NCI-H1436 treated with DMSO at 0.1 percent for 48 hours (cell line): ENCODE results near the gene GDF15.
A peak's percentile ranks its signal among the peaks of the same experiment; 100 is the strongest.
"Not testable (repeated sequence)": the region's sequence is repeated elsewhere in the genome, so short reads cannot be mapped to it uniquely, and the experiment has no call there.

ENCODE experiments used
- DNase-seq: peaks from one replicate; lab custom pipeline; 2025; lab: John Stamatoyannopoulos, UW

The GDF15 gene

GRCh38 chr19:18364277-18364825 is 21.6 kb upstream of the GDF15 start:
- DNase-seq = not testable (repeated sequence)

- DNase-seq = peak; percentile 23
These were observed 21.0 kb upstream of the GDF15 start for GRCh38 chr19:18364826-18365528.

- DNase-seq = no peak
These were observed 19.9 kb upstream of the GDF15 start for GRCh38 chr19:18366021-18366435.

- no peak for DNase-seq
These were observed 17.3 kb upstream of the GDF15 start for GRCh38 chr19:18368504-18369222.

GRCh38 chr19:18373407-18373891 is 12.5 kb upstream of the GDF15 start:
- no peak for DNase-seq

- DNase-seq = peak; percentile 39
These were observed 11.9 kb upstream of the GDF15 start for GRCh38 chr19:18373892-18374629.

GRCh38 chr19:18377026-18377425 is 8.9 kb upstream of the GDF15 start:
- no peak for DNase-seq

GRCh38 chr19:18379803-18380747 is 5.9 kb upstream of the GDF15 start:
- no peak for DNase-seq

- no peak for DNase-seq
These were observed 5.1 kb upstream of the GDF15 start for GRCh38 chr19:18380843-18381242.

GRCh38 chr19:18383622-18384021 is 2.3 kb upstream of the GDF15 start:
- not testable (repeated sequence) for DNase-seq

GRCh38 chr19:18384775-18385174 is 1.2 kb upstream of the GDF15 start:
- no peak for DNase-seq

- DNase-seq = no peak
These were observed 641 bp upstream of the GDF15 start for GRCh38 chr19:18385359-18385674.

- DNase-seq = no peak
These were observed 749 bp downstream of the GDF15 start for GRCh38 chr19:18386543-18387271.

- no peak for DNase-seq
These were observed 2.4 kb downstream of the GDF15 start for GRCh38 chr19:18388100-18388959.

GRCh38 chr19:18388960-18389725 is 3.2 kb downstream of the GDF15 start:
- DNase-seq = no peak

GRCh38 chr19:18389726-18390064 is 3.7 kb downstream of the GDF15 start:
- DNase-seq = no peak

- no peak for DNase-seq
These were observed 4.3 kb downstream of the GDF15 start for GRCh38 chr19:18390065-18390907.

GRCh38 chr19:18391509-18392075 is 5.6 kb downstream of the GDF15 start:
- DNase-seq = no peak
